Measurements from ENCODE around the gene ACOXL. TPM values are rescaled to one million over a fixed set of nuclear protein-coding genes. Genes with fewer than 3 reads are reported as not detected.

The ACOXL gene
- total and polyA plus RNA-seq, 10 of the 15 experiments (the other 5 are each of a cell fraction or from before 2014, with no cell fraction given) = 0.05 to 1.3 (median 0.71) TPM

GRCh38 chr2:111042772-111043771 is 310.7 kb downstream of the ACOXL start:
- DNase-seq (ENCODE audit: low read depth, low spot score) = no peak
- TF ChIP-seq ZSCAN29 (IDR thresholded peaks at IDR 0.05) (no peak), TARDBP (IDR thresholded peaks at IDR 0.05; ENCODE audit: borderline replicate concordance) (no peak), IKZF2 (IDR thresholded peaks at IDR 0.05) (peak in 1 of 2 experiments; percentile 29; a peak in 2 of 4 replicates), SMAD1 (IDR thresholded peaks at IDR 0.05; ENCODE audit: low read depth, partially characterized antibody) (no peak), ZZZ3 (IDR thresholded peaks at IDR 0.05; ENCODE audit: control insufficient read depth, insufficient read length, low read depth) (no peak), SUPT20H (IDR thresholded peaks at IDR 0.05; ENCODE audit: borderline replicate concordance, control insufficient read depth, low read depth, low read length) (no peak), CREM (IDR thresholded peaks at IDR 0.05; ENCODE audit: low read depth) (peak; percentile 47; the same call in 1 of the 2 replicates), FOXK2 (IDR thresholded peaks at IDR 0.05) (no peak), EED (IDR thresholded peaks at IDR 0.05; ENCODE audit: low read depth) (0 out of 2 replicates have a peak, but pooled peaks have one; percentile 44), MYB (IDR thresholded peaks at IDR 0.05; ENCODE audit: borderline replicate concordance, low read depth, low read length) (no peak), MAX (IDR thresholded peaks at IDR 0.05; ENCODE audit: low read depth, low read length) (no peak), IRF3 (IDR thresholded peaks at IDR 0.05) (no peak), STAT1 (conservative IDR thresholded peaks at IDR 0.05) (no peak), ETV6 (conservative IDR thresholded peaks at IDR 0.05 in 1 of 2, IDR thresholded peaks at IDR 0.05 in 1 of 2; ENCODE audit: borderline replicate concordance in 1 of 2, low read depth in 1 of 2) (no peak; a peak in 1 of 4 replicates)
- TF ChIP-seq, protein P1, sequence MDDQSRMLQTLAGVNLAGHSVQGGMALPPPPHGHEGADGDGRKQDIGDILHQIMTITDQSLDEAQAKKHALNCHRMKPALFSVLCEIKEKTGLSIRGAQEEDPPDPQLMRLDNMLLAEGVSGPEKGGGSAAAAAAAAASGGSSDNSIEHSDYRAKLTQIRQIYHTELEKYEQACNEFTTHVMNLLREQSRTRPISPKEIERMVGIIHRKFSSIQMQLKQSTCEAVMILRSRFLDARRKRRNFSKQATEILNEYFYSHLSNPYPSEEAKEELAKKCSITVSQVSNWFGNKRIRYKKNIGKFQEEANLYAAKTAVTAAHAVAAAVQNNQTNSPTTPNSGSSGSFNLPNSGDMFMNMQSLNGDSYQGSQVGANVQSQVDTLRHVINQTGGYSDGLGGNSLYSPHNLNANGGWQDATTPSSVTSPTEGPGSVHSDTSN (IDR thresholded peaks at IDR 0.05; ENCODE audit: insufficient replicate concordance, low read depth, low read length) = no peak
- TF ChIP-seq, protein P2, sequence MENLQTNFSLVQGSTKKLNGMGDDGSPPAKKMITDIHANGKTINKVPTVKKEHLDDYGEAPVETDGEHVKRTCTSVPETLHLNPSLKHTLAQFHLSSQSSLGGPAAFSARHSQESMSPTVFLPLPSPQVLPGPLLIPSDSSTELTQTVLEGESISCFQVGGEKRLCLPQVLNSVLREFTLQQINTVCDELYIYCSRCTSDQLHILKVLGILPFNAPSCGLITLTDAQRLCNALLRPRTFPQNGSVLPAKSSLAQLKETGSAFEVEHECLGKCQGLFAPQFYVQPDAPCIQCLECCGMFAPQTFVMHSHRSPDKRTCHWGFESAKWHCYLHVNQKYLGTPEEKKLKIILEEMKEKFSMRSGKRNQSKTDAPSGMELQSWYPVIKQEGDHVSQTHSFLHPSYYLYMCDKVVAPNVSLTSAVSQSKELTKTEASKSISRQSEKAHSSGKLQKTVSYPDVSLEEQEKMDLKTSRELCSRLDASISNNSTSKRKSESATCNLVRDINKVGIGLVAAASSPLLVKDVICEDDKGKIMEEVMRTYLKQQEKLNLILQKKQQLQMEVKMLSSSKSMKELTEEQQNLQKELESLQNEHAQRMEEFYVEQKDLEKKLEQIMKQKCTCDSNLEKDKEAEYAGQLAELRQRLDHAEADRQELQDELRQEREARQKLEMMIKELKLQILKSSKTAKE (IDR thresholded peaks at IDR 0.05; ENCODE audit: low read depth, poor library complexity, severe bottlenecking) = peak; percentile 29

More at GRCh38 chr2:111042772-111043771, 310.7 kb downstream of the ACOXL start:
- peaks cover 11% of the 10 kb centered on the region for H3K4me1 ChIP-seq (ENCODE audit: control insufficient read depth, insufficient read depth, low read length)
- ChIA-PET CTCF (interaction anchor here (0.7 to 1.2 kb wide), 6 partner anchors 9 to 185 kb away, joined by 3 to 6 read pairs (median 3); no protein-coding TSS in a partner anchor), POLR2A (no interaction called here), SMC1A (ENCODE audit: uncharacterized antibody, unreplicated experiment) (interaction anchor here (0.7 to 1.3 kb wide), 10 partner anchors 9 to 231 kb away, joined by 3 to 5 read pairs (median 3); partner anchors contain the start of gene BCL2L11), RAD21 (ENCODE audit: unreplicated experiment) (interaction anchor here (0.8 to 2.0 kb wide), 5 partner anchors 9 to 19 kb away, joined by 3 to 7 read pairs (median 4); no protein-coding TSS in a partner anchor)
- H2AFZ ChIP-seq (ENCODE audit: control insufficient read depth, low read depth, low read length) = no peak overlapping the region
- no peaks in the 10 kb centered on the region for H3K36me3 ChIP-seq (ENCODE audit: control insufficient read depth in 2 of 2, insufficient read depth in 2 of 2, low read length in 1 of 2)
- no peak overlapping the region for H3K9ac ChIP-seq (ENCODE audit: control insufficient read depth, insufficient read depth, low read length)
- no peak overlapping the region for H3K27ac ChIP-seq (ENCODE audit: control insufficient read depth, insufficient read depth)
- H3K27me3 ChIP-seq (replicated peaks in 1 of 2; ENCODE audit: control insufficient read depth in 2 of 2, insufficient read depth in 2 of 2, low read length in 1 of 2) = peaks cover under 1% of the 10 kb centered on the region in 2 experiments; a peak in 3 of 4 replicates
- 20% methylated on average over 20 of the region's 20 CpGs for WGBS (ENCODE audit: insufficient coverage, insufficient replicate concordance, low lambda C conversion rate, missing lambda C conversion rate)
- no peaks in the 10 kb centered on the region for H3K79me2 ChIP-seq (ENCODE audit: control insufficient read depth, insufficient read depth, low read length)
- FAIRE-seq (no peak), ATAC-seq (peak; percentile 70)
- H4K20me1 ChIP-seq (ENCODE audit: control insufficient read depth, insufficient read depth) = no peaks in the 10 kb centered on the region
- BruUV-seq (replicated peaks) = no TSS peak
- peak overlapping the region; percentile 54; the same call in 1 of the 2 replicates for H3K4me2 ChIP-seq (ENCODE audit: control insufficient read depth, insufficient read depth)
- no peak overlapping the region for H3K4me3 ChIP-seq
- in situ Hi-C loops (cut with MboI) (no loop called here), intact Hi-C loops (cut with micrococcal nuclease; ENCODE audit: unreplicated experiment) (no loop called here)
- H3K9me3 ChIP-seq (replicated peaks; ENCODE audit: control insufficient read depth, insufficient read depth, low read length) = peaks cover 13% of the 10 kb centered on the region; the same call in 2 of the 3 replicates

All from GM12878 (cell line).